DMS 273 treated with DMSO at 0.1 percent for 48 hours (cell line): Measurements from ENCODE around the gene SLC37A1.

Experiments used
- DNase-seq: peaks from one replicate; lab custom pipeline; 2025; lab: John Stamatoyannopoulos, UW

Gene SLC37A1

DNA sequence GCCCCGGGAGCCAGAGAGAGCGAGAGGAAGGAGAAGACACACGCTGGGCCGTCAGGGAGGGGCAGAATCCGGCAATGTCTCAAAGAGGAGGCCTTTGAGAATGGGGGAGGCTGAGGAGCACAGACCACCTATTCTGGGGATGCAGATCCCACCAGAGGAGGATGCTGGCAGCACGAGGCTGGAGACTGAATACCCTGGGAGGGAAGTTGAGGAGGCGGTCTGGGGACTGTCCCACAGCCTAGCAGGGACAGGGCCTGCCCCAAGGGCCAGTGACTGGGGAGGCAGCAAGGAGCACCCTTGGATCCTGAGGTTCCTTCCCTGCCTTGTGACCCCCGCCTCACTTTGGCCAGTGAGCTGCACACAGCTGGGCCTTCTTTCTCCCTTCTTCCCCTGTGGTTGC is 49.2 kb downstream of the SLC37A1 start:
- DNase-seq, result no peak

- no peak for DNase-seq
Observed at GRCh38 chr21:42563261-42563660, 49.6 kb downstream of the SLC37A1 start.

DNA sequence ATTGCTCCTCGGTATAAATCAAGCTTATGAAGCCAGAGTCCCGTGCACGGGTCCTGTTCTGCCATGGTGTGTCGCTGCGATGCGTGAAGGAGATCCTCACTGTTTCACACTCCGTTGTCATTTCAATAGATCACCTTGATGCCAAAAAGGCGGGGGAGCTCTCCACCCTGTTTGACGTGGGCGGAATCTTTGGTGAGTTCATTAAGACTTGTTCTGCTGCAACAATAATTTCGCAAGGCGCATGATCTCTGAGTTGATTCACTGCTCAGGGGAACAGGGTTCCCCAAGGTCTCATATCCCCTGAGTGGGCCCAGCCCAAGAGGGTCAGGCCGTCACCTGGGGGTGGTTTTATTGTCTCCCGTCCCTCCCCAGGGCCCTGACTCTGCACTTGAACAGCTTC is 50.0 kb downstream of the SLC37A1 start:
- no peak for DNase-seq

- no peak for DNase-seq
Observed at GRCh38 chr21:42564561-42564971, 50.9 kb downstream of the SLC37A1 start.

DNA sequence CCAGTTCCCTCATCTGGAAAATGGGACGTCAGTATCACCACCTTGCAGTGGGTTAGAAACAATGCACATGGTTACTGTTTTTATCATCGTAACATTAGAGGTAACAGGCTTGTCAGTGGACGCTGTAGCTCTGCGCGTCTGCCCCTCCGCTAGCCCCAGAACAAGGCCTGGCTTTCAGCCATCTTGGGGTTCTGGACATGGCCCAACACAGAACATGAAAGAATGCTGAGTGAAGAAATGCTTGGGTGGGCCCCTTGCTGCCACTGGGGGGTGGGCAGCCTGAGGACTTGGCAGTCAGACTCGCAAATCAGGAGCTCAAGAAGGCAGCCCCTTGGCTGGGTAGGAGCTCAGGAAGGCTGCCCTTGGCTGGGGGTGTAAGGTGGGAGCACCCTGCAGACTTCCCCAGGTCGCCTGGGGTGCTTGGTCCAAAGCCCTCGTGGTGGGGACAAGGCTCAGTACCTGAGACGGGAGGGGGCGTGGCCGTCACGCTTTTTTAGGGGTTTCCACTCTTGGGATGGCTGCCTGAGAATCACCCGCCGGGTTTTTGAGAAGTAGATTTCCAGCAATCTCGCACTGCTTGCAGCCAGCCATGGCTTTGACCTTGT is 51.7 kb downstream of the SLC37A1 start:
- no peak for DNase-seq

GRCh38 chr21:42565886-42566523 is 52.4 kb downstream of the SLC37A1 start:
- no peak for DNase-seq

DNA sequence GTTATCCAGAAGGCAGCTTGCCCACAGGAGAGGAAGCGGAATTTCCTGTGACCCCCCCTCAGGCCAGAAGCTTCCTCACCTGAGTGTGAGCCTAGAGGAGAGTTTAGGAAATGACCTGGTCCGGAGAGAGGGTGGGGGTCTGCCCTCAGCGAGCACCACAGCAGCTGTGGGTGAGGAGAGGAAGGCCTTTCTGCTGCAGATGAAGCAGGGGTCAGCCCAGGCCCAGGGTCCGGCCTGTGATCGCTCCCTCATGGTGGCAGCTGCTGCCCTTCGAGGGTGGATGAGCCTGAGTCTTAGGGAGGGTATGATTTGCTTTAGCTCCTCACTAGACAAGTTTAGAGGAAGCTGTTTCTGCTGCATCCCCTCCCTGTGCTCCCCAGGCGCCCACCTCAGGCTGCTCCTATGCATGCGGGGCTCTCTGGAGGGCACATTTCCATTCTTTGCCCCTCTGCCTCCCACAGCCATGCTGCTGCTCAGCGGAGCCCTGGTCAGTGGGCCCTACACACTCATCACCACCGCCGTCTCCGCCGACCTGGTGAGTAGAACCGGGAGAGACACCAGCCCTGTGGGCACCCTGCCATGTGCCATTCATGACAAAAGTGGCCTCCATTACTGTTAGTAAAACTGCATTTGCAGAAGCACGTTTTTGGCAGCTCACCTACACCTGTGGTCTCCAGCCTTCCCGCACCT is 53.0 kb downstream of the SLC37A1 start:
- DNase-seq, result no peak

DNA sequence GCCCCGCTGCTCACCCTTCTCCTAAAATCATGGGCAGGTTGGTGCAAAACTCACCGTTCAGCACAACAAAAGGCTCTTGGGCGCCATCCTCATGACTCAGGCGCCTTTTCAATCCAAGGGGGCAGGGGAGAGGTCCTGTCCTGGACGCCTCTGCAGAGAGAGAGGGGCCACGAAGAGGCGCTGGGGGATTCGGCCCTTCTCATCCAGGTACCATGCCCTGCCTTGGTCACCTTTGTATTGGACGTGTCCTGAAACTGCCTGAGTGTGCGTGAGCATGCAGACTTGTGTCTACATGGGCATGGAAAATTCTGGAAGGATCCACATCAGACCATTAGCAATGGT is 53.5 kb downstream of the SLC37A1 start:
- DNase-seq, result no peak

GRCh38 chr21:42567861-42568260 is 54.2 kb downstream of the SLC37A1 start:
- no peak for DNase-seq

DNA sequence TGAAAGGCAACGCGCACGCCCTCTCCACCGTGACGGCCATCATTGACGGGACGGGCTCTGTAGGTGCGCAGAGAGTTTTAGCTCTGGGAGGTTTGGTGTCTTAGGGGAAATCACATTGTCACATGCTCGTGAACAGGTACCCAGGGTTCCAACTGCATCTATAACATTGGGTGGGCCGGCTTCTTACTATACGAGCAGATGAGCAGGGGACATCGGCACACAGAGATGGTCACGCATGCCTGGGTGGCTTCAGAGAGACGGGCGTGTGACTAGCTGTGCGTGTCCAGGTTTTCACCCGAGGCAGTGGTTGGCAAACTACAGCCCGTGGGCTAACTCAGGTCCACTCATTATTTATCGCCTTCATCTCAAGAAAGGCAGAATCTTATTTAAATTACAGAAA is 54.7 kb downstream of the SLC37A1 start:
- no peak for DNase-seq

DNA sequence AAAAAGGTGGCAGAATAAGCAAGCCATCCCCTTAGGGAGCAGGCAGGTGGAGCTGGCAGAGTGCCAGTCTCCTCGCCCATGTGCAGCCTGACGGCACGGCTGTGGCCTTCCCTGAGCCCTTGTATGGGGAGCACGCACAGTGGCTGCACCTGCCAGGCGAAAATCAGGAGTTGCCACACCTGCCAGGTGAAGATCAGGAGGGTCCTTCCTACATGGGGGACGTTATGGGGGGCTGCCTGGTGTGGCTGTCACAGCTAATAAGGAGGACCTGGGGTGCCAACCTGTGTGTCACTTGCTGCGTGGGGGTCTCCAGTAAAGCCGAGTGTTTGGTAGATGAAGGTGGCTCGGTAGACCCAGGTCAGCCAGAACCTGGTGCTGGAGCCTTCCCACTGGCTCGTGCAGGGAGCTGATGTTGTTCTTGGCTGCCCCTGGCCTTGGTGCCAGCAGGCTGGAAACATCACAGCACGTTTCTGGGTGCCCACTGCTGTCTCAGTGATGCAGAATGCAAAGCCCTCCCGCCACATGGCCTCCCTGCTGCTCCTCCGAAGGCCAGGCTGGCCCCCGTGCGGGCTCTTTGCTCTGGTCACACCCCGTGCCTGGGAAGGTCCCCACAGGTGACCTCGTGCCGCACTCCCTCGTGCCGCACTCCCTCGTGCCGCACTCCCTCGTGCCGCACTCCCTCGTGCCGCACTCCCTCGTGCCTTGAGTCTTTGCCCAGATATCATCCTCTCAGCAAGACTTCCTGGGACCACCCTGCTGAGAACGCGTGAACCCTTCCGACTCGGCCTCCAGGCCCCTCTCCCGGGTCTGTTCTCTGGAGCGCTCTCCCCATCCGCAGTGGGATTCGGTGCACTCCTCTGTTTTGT is 55.4 kb downstream of the SLC37A1 start:
- no peak for DNase-seq

GRCh38 chr21:42569732-42570301 is 56.2 kb downstream of the SLC37A1 start:
- DNase-seq, result no peak

DNA sequence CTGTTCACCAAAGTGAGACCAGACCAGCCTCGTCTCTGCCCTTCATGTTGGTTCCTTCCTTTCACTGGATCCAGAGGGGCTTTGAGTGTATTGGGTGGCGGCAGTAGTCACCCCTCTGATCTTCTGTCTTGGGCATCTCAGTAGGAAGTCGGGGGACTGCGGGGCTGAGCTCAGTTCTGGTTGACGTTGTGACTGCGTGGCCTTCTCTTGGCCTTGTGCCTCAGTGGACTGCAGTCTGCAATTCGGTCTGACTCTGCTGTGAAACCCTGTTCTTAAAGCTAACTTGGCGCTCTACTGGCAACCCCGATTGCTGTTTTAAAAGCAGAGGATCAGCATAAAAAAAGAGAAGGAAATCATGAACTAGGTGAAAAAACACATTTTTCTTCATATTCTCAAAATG is 56.7 kb downstream of the SLC37A1 start:
- no peak for DNase-seq

GRCh38 chr21:42570841-42571387 is 57.3 kb downstream of the SLC37A1 start:
- DNase-seq, result no peak

DNA sequence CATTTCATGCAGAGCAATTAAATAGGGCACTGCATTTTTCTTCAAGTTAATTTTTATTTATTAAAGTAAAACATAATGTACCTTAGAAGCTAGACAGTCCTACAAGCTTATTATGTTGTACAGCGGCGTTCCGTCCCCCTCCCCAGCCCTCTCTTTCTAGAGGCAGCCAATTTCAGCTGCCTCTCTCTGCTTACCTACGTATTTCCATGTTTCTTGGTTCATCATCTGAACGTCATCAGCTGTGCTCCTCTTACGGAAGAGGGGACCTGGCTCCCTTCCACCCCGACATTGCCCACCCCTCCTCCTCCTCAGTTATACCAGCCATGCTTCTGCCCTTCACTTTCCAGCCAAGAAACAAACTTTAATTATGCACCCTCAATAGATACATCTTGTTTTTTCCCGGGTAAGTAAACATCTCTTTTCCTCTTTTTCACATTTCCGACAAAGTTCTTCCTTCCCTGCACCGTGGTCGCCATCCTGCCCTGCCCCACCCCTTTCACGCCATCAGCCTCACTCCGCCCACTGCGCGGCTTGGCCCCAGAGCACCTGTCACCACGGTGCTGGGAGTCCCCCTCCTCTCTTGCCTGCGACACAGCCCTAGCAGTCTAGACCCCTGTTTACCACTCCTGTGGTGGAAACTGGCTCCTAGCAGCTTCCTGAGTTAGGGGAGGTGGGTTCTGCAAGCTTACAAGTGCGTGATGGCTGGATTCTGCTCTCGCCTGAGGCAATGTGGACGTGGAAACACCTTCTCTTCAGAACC is 57.9 kb downstream of the SLC37A1 start:
- no peak for DNase-seq

DNA sequence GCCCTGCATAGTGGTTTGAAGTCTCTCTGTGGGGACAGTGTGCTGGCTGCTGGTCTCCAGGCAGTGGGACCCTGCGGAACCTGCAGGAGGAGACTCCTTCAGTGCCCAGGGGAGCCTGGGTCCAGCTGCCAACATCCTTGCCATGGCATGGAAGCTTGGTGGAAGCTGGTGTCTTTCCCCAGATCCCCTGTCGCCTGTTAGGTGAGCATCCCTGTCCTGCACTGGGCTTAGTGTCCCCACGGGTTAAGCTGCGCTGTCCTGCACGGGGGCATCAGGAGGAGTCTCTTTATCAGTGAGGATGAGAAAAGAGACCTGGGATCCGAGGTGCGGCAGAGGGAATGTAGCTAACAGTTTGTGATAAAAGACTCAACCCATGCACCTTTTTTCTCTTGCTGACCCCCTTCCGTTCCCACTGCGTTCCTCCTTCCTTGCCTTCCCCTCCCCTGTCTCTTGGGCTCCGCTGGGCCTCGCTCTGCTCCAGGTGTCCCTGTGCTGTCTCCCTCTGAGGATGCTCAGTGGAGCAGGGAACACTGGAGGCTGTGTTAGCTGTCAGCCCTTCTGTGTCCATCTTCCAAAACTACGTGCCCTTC is 59.3 kb downstream of the SLC37A1 start:
- DNase-seq, result no peak

- DNase-seq, result no peak
Observed at GRCh38 chr21:42574234-42575027, 60.8 kb downstream of the SLC37A1 start.

DNA sequence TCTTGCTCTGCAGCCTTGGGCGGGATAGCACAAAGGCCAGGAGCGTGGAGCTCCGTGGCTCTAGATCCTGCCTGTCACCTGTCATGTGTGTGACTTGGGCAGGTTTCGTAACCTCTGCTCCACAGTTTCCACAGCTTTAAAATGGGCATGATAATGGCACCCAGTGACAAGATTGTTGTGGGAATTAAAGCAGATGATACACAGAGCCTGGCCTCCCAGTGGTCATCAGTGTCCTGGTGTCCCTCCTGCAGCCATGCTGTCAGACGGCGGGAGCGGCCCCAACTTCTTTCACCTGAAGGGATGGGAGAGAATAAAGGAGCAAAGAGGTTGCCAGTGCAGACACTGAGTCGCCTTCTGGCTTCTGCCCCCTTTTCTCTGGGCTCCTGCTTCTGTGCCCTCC is 61.5 kb downstream of the SLC37A1 start:
- no peak for DNase-seq

GRCh38 chr21:42576639-42577038 is 63.0 kb downstream of the SLC37A1 start:
- DNase-seq, result no peak

- no peak for DNase-seq
Observed at GRCh38 chr21:42578034-42578433, 64.4 kb downstream of the SLC37A1 start.
